Neural progenitor cell (in vitro differentiated cells): ENCODE results near the gene RIPOR3.

Source experiments
- CTCF ChIP-seq: fragments of 200-600 bp; sonication (generic); IDR thresholded peaks from 2 replicates; pipeline ENCODE4 v1.5.1; 2017; ENCODE audit warnings: antibody characterized with exemption, mild to moderate bottlenecking
- EZH2phosphoT487 ChIP-seq: fragments of 200-600 bp; sonication (generic); IDR thresholded peaks from 2 replicates; pipeline ENCODE4 v1.6.1; 2017; ENCODE audit warnings: antibody characterized with exemption

- TF ChIP-seq CTCF, result no peak
- no peak for TF ChIP-seq EZH2phosphoT487
Measured at GRCh38 chr20:50691573-50692551, 520 bp upstream of the RIPOR3 start.
